Activated naive CD8-positive, alpha-beta T cell treated with anti-CD3 and anti-CD28 coated beads for 36 hours (primary cell): Measurements from ENCODE around the gene CLEC4M. TPM values are rescaled to one million over a fixed set of nuclear protein-coding genes. Genes with fewer than 3 reads are reported as not detected.
A peak's percentile ranks its signal among the peaks of the same experiment; 100 is the strongest.
"Not testable (repeated sequence)": the region's sequence is repeated elsewhere in the genome, so short reads cannot be mapped to it uniquely, and the experiment has no call there.

Experiments used
- DNase-seq: peaks from one replicate; pipeline ENCODE4 v3.0.0; 2021
- H3K27ac Mint-ChIP-seq: one replicate; pipeline ENCODE4 v1.8.0; 2022; ENCODE audit warnings: mild to moderate bottlenecking, moderate library complexity, mixed read lengths
- H3K27me3 Mint-ChIP-seq: one replicate; pipeline ENCODE4 v1.8.0; 2022; ENCODE audit warnings: mild to moderate bottlenecking, mixed read lengths
- H3K36me3 Mint-ChIP-seq: one replicate; pipeline ENCODE4 v1.8.0; 2021; ENCODE audit warnings: mild to moderate bottlenecking, mixed read lengths
- H3K4me1 Mint-ChIP-seq: one replicate; pipeline ENCODE4 v1.8.0; 2021; ENCODE audit warnings: mixed read lengths
- H3K4me3 Mint-ChIP-seq: one replicate; pipeline ENCODE4 v1.8.0; 2022; ENCODE audit warnings: mild to moderate bottlenecking, moderate library complexity, mixed read lengths
- H3K9me3 Mint-ChIP-seq: one replicate; pipeline ENCODE4 v1.8.0; 2022; ENCODE audit warnings: mixed read lengths
- total RNA-seq, 2 experiments: library from RNA; stranded (reverse); gene quantifications; one replicate each; pipeline ENCODE4 v1.2.3, GENCODE V29; 2021

Gene CLEC4M
- total RNA-seq, 2 experiments from 2014 or later: not detected

GRCh38 chr19:7734220-7735203 lies 28.5 kb upstream of the CLEC4M start:
- Mint-ChIP-seq H3K4me1 (peaks cover 16% of the 10 kb centered on the region), H3K4me3 (no peak overlapping the region), H3K27ac (no peak overlapping the region), H3K9me3 (no peaks in the 10 kb centered on the region), H3K36me3 (no peaks in the 10 kb centered on the region), H3K27me3 (peaks cover 25% of the 10 kb centered on the region)
- DNase-seq: no peak

GRCh38 chr19:7736148-7736547 lies 26.9 kb upstream of the CLEC4M start:
- peaks cover 10% of the 10 kb centered on the region for H3K4me1 Mint-ChIP-seq
- peaks cover 24% of the 10 kb centered on the region for H3K27me3 Mint-ChIP-seq
- H3K36me3 Mint-ChIP-seq: no peaks in the 10 kb centered on the region
- no peaks in the 10 kb centered on the region for H3K9me3 Mint-ChIP-seq
- H3K4me3 Mint-ChIP-seq: no peak overlapping the region
- H3K27ac Mint-ChIP-seq: no peak overlapping the region
- no peak for DNase-seq

GRCh38 chr19:7737215-7737614 lies 25.8 kb upstream of the CLEC4M start:
- no peak overlapping the region for H3K4me3 Mint-ChIP-seq
- peaks cover 10% of the 10 kb centered on the region for H3K4me1 Mint-ChIP-seq
- DNase-seq: no peak
- no peaks in the 10 kb centered on the region for H3K9me3 Mint-ChIP-seq
- H3K36me3 Mint-ChIP-seq: peaks cover 3% of the 10 kb centered on the region
- H3K27ac Mint-ChIP-seq: no peak overlapping the region
- peaks cover 19% of the 10 kb centered on the region for H3K27me3 Mint-ChIP-seq

GRCh38 chr19:7738023-7738422 lies 25.0 kb upstream of the CLEC4M start:
- no peak overlapping the region for H3K4me3 Mint-ChIP-seq
- peaks cover 10% of the 10 kb centered on the region for H3K4me1 Mint-ChIP-seq
- no peak overlapping the region for H3K27ac Mint-ChIP-seq
- peaks cover 19% of the 10 kb centered on the region for H3K27me3 Mint-ChIP-seq
- H3K36me3 Mint-ChIP-seq: peaks cover 3% of the 10 kb centered on the region
- DNase-seq: peak; percentile 30
- H3K9me3 Mint-ChIP-seq: no peaks in the 10 kb centered on the region

- Mint-ChIP-seq H3K4me3 (no peak overlapping the region), H3K4me1 (peaks cover 21% of the 10 kb centered on the region), H3K9me3 (no peaks in the 10 kb centered on the region), H3K36me3 (peaks cover 3% of the 10 kb centered on the region), H3K27ac (no peak overlapping the region), H3K27me3 (peaks cover 19% of the 10 kb centered on the region)
- DNase-seq: no peak
Measured at GRCh38 chr19:7739211-7739755, 23.8 kb upstream of the CLEC4M start.

- no peak overlapping the region for H3K27ac Mint-ChIP-seq
- peaks cover 3% of the 10 kb centered on the region for H3K36me3 Mint-ChIP-seq
- DNase-seq: no peak
- H3K4me1 Mint-ChIP-seq: peaks cover 21% of the 10 kb centered on the region
- no peaks in the 10 kb centered on the region for H3K9me3 Mint-ChIP-seq
- peaks cover 23% of the 10 kb centered on the region for H3K27me3 Mint-ChIP-seq
- H3K4me3 Mint-ChIP-seq: no peak overlapping the region
Measured at GRCh38 chr19:7739801-7740681, 23.0 kb upstream of the CLEC4M start.

- Mint-ChIP-seq H3K27me3 (peaks cover 23% of the 10 kb centered on the region), H3K27ac (no peak overlapping the region), H3K4me3 (no peak overlapping the region), H3K9me3 (no peaks in the 10 kb centered on the region), H3K36me3 (peaks cover 3% of the 10 kb centered on the region), H3K4me1 (peaks cover 21% of the 10 kb centered on the region)
- no peak for DNase-seq
Measured at GRCh38 chr19:7740682-7741054, 22.4 kb upstream of the CLEC4M start.

GRCh38 chr19:7742575-7742974 lies 20.5 kb upstream of the CLEC4M start:
- no peak for DNase-seq
- Mint-ChIP-seq H3K27ac (no peak overlapping the region), H3K36me3 (peaks cover 3% of the 10 kb centered on the region), H3K27me3 (peaks cover 29% of the 10 kb centered on the region), H3K9me3 (no peaks in the 10 kb centered on the region), H3K4me1 (peaks cover 20% of the 10 kb centered on the region), H3K4me3 (no peak overlapping the region)

GRCh38 chr19:7742991-7743390 lies 20.1 kb upstream of the CLEC4M start:
- DNase-seq: no peak
- Mint-ChIP-seq H3K27me3 (peaks cover 32% of the 10 kb centered on the region), H3K4me1 (peaks cover 17% of the 10 kb centered on the region), H3K9me3 (peaks cover 1% of the 10 kb centered on the region), H3K4me3 (no peak overlapping the region), H3K27ac (no peak overlapping the region), H3K36me3 (peaks cover 4% of the 10 kb centered on the region)

- Mint-ChIP-seq H3K27ac (no peak overlapping the region), H3K27me3 (peaks cover 33% of the 10 kb centered on the region)
Measured at GRCh38 chr19:7743425-7743841, 19.6 kb upstream of the CLEC4M start.

GRCh38 chr19:7744199-7744786 lies 18.8 kb upstream of the CLEC4M start:
- Mint-ChIP-seq H3K4me1 (peaks cover 14% of the 10 kb centered on the region), H3K9me3 (peaks cover 5% of the 10 kb centered on the region), H3K36me3 (peaks cover 5% of the 10 kb centered on the region), H3K27ac (no peak overlapping the region), H3K27me3 (peaks cover 33% of the 10 kb centered on the region), H3K4me3 (no peak overlapping the region)
- no peak for DNase-seq

More at GRCh38 chr19:7743425-7743841, 19.6 kb upstream of the CLEC4M start:
- H3K36me3 Mint-ChIP-seq: peaks cover 5% of the 10 kb centered on the region
- no peak overlapping the region for H3K4me3 Mint-ChIP-seq
- peak; percentile 43 for DNase-seq
- H3K4me1 Mint-ChIP-seq: peaks cover 16% of the 10 kb centered on the region
- peaks cover 5% of the 10 kb centered on the region for H3K9me3 Mint-ChIP-seq

- H3K36me3 Mint-ChIP-seq: peaks cover 5% of the 10 kb centered on the region
- peaks cover 29% of the 10 kb centered on the region for H3K27me3 Mint-ChIP-seq
- H3K4me1 Mint-ChIP-seq: peaks cover 13% of the 10 kb centered on the region
Measured at GRCh38 chr19:7744871-7745650, 18.0 kb upstream of the CLEC4M start.

GRCh38 chr19:7746306-7746705 lies 16.7 kb upstream of the CLEC4M start:
- H3K4me3 Mint-ChIP-seq, H3K27ac Mint-ChIP-seq, DNase-seq: not testable (repeated sequence)
- peaks cover 23% of the 10 kb centered on the region for H3K4me1 Mint-ChIP-seq
- H3K27me3 Mint-ChIP-seq: peaks cover 18% of the 10 kb centered on the region
- H3K36me3 Mint-ChIP-seq: peaks cover 11% of the 10 kb centered on the region
- peaks cover 12% of the 10 kb centered on the region for H3K9me3 Mint-ChIP-seq

More at GRCh38 chr19:7744871-7745650, 18.0 kb upstream of the CLEC4M start:
- H3K4me3 Mint-ChIP-seq: no peak overlapping the region
- no peak overlapping the region for H3K27ac Mint-ChIP-seq
- peaks cover 5% of the 10 kb centered on the region for H3K9me3 Mint-ChIP-seq
- no peak for DNase-seq
